Cerebellar nuclear complex (tissue), 1 donor: ENCODE data around the gene PGR.

Experiments used
- DNase-seq, 2 experiments: peaks; one replicate each; lab custom pipeline; 2025; lab: John Stamatoyannopoulos, UW

PGR gene

DNA sequence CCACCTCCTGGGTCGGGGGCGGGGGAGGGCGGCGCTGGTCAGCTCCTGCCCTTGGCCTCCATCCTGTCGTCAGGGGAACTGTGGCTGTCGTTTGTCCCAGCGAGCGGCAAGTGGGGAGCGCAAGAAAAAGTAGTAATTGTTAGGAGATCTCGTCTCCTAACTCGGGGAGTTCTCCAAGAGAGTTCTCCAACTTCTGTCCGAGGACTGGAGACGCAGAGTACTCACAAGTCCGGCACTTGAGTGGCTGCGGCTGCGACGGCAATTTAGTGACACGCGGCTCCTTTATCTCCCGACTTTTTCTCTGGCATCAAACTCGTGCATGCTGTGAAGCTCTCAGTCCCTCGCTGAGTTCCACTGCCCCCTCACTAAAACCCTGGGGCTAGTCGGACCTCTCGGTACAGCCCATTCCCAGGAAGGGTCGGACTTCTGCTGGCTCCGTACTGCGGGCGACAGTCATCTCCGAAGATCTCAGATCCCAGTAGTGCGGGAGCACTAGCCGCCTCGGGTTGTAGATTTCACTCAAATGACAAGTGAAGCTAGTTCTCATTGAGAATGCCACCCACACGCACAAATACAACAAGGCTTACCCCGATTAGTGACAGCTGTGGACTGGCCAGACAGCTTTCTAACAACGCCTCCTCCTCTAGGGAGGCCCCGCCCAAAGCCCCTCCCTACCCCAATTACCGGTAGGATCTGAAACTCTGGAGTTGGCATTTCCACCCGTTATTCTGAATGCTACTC is at the start of gene PGR:
Gene PGR, minus strand, starts transcription at position 611 of the 741 bp plus-strand sequence. CDS start 743 bp downstream, outside the sequence.
- no peak for DNase-seq

GRCh38 chr11:101176381-101176780 is 46.8 kb upstream of the PGR start:
- DNase-seq = no peak

DNA sequence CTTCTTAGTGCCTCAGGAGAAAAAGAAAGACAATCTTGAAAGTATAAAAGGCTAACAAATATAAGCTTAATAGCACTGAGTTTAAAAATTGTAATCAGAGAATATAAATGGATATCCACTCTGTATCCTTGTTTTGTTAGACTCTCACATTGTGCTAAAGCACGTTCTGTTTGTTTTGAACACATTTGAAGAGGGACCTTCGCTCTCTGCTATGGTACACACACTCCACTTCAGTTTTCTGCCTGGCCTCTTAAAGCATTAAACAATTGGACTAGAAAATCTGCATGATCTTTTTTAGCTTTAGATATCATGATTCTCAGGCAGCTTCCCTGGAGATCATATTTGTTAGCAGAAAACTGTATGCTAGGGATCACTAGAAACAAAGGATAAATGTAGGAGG is 40.3 kb upstream of the PGR start:
- DNase-seq = no peak

DNA sequence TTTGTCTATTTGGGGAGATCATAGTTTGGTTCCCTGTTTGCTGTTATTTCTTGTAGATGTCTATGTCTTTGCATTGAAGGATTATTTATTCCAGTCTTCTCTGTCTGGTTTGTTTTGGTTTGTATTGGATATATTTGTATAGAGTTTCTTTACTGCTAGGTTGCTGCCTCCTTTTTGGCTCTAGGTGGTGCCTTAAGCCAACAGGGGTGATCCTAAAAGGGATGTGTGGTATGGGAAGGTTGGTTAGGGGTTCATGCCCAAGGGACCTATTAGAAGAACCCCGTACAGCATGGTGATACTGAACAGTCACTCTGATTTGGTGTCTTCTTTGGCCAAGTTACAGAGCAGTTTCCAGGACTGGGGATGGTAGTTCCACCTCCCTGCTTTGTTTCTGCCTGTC is 36.4 kb upstream of the PGR start:
- no peak for DNase-seq

DNA sequence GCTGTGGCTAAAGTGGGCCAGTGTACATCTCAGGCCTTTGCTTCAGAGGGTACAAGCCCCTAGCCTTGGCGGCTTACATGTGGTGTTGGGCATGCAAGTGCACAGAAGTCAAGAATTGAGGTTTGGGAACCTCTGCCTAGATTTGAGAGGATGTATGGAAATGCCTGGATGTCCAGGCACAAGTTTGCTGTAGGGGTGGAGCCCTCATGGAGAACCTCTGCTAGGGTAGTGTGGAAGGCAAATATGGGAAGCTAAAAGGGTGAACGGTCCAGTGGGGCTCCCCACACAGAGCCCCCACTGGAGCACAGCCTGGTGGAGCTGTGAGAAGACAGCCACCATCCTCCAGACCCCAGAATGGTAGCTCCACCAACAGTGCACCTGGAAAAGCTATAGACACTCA is 28.5 kb upstream of the PGR start:
- DNase-seq = no peak

GRCh38 chr11:101138245-101138930 is 8.8 kb upstream of the PGR start:
- no peak for DNase-seq

- DNase-seq = no peak
Observed at GRCh38 chr11:101133190-101133589, 3.6 kb upstream of the PGR start.

- DNase-seq = no peak
Observed at GRCh38 chr11:101128571-101129202, 926 bp downstream of the PGR start.

DNA sequence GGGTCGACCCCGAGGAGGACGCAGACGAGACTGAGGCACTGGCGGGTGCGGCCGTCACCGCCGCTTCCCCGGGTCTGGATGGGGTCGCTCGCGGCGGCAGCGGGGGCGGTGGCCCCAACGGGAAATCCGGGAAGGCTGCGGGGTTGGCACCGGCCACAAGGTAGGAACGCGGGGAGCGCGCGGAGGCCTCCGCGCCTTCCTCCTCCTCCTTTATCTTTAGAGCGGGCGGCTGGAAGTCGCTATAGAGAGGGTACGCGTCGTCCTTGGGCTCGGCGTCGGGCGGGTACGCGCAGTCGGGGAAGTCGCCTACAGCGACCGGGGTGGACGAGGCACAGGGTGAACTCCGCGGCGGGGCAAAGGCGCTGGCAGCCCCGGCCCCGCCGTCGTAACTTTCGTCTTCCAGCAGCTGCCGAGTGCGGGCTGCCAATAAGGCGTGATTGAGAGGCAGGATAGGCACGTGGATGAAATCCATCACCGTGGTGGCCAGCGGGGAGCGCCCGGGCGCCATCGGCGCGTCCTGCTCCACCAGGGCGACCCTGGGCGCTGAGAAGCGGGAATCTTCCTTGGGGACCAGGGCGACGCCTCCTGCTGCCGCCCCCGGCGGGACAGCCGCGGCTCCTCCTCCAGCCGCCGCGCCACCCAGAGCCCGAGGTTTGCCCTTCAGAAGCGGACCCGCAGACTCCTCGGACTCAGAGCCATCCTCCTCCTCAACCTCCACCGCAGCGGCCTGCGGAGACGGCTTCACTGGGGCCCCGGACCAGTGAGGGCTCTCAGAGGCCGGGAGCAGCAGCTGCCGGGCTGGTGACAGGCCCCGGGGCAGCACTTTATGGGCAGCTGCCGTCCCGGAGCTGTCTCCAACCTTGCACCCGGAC is 1.7 kb downstream of the PGR start:
- no peak for DNase-seq

DNA sequence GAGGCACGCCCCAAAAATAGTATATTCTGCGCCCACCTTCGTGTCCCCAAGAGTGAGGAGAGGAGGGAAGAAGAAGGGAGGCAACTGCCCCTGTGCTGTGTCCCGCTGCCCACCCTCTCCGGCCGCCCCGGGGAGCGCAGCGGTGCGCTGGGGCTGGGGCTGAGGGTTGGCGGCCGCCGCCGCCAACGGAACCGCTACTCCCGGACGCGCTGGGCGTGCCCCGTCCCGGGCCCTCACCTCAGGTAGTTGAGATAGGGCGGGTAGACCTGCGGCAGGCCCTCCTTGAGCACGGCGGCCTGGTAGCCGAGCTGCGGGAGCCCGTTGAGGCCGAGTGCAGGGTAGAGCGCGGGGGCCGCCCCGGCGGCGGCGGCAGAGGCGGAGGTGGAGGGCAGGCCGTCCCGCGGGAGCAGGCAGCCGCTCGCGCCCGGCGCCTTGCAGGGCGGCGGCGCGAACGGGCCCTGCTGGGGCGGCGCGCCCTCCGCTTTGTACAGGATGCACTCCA is 2.4 kb downstream of the PGR start:
- no peak for DNase-seq

DNA sequence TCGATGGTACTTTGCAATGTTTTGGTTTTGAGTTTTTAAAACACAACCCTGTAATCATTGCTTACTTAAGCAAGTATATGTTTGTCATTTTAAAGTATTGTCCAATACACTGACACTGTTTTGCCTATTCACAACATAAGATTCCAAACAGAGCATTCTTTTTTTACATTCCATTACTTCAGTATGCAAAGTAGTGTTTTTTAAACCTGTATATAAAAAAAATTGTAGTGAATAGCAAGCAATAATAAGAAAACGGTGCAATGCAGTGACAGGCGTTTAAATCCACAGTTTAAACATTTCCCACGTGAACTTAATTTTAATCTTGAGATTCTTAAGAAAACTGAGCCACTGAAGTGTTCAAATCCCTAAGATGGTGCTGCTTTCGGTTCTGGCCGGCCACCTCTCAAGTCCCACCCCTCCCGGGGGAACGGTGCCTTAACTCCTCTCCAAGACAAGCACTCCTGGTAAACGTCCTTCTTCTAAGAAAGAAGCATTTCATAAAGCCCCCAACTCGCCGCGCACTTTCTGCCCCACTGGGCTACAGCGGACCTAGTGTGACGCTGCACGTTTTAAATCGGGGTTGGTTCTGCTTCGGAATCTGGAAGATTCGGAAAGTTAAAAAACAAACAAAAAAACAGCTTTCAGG is 2.9 kb downstream of the PGR start:
- DNase-seq = no peak

DNA sequence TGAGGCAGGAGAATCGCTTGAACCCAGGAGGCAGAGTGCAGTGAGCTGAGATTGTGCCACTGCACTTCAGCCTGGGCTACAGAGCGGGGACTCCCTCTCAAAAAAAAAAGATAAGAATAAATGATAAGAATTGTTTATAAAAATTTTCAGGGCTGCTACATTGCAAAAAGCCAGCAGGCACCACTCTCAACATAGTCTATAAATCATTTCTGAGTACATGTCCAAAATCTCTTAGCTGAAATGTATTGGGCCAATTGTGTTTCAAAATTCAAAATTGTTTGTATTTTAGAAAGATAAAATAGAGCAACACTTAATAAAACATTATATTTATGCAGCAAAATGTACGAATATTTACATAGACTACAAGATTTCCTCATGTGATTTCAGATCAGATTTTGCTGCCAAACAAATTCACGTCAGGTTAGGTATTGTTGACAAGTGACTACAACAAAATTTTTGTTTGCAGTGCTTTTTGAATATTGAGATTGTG is 13.9 kb downstream of the PGR start:
- no peak for DNase-seq

GRCh38 chr11:101113540-101113939 is 16.1 kb downstream of the PGR start:
- DNase-seq = no peak

DNA sequence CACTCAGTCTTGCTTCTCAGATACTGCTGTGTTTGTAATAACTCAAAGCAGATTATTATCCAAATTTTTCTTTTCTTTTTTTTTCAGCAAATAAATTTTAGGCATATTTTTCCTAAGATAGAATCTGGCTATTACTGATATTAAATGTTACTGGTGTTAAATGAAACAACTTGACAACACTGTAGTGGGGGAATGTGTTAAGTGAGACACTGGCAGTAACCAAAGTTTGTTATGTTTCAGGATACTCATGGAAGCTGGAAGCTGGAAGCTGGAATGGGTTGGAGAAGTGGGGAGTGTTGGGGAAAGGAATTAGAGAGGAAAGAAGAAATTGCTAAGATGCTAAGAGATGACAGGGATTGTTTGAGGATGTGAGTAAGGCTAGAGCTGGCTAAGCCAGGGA is 24.9 kb downstream of the PGR start:
- DNase-seq = no peak

- DNase-seq = no peak
Observed at GRCh38 chr11:101103433-101103832, 26.2 kb downstream of the PGR start.

- no peak for DNase-seq
Observed at GRCh38 chr11:101100601-101101000, 29.0 kb downstream of the PGR start.

DNA sequence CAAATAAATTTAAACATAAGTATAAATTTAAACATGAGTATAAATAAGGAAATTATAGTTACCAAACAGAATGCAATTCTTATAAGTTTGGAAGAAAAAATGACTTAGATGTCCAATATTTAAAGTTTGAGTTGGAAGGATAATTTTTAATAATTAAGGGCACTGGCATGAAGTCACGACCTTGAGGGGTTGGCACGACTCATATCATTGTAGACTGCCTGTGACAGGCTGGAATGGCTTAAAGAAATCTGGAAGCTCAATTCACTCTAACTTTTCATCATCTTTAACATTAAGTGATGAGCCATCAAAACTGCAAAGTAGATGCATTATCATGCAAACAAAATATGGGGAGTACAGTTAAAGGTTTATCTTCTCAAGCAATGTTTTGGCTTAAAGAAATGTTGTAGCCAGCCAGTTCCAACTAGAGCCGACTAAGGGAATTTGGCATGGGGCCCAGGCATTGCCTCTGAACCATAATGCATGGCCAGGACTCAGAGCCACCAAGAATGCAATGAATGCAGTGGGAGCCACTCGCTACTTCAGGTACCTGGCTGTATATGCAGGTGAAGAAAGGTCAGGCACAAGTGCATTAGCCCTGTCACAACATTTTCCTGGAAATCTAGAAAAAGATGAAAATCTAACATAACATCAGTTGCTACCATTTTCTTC is 33.4 kb downstream of the PGR start:
- DNase-seq = no peak

GRCh38 chr11:101091781-101092180 is 37.8 kb downstream of the PGR start:
- no peak for DNase-seq

DNA sequence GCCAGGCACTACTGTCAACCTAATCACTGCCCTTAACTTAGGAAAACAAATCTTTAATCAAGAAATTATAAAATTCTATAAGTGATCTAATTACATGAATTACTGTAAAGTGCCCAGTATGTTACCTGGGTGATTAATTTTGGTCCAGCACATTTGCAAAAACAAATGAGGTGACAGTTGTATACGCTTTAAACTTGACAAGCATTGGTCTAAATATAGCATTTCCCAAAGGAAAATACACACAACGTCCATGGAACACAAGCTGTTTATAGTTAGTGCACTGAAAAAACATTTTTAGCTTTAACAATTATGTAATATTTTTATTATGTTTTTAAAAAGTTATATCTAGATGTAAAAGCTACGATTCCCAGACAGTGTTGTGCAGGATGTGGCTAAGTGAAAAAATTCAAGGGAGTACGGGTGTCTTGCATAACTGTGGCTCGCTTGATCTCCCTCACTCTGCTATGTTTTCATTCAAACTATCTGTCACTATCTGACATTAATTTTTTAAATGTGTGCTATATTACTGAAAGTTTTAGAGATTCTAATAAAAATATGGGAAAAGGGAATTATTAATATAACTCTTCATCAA is 38.8 kb downstream of the PGR start:
- DNase-seq = no peak

- DNase-seq = no peak
Observed at GRCh38 chr11:101083335-101083734, 46.3 kb downstream of the PGR start.
